Upper lobe of left lung (tissue), 6 donors: Measurements from ENCODE around the gene TBX4. TPM values are rescaled to one million over a fixed set of nuclear protein-coding genes. Genes with fewer than 3 reads are reported as not detected.
A peak's percentile ranks its signal among the peaks of the same experiment; 100 is the strongest.

Experiments used
- ATAC-seq, 2 donors: fragments of 200-7000 bp; cut with Tn5 transposase; one replicate each; pipeline ENCODE4 v1.9.1; 2022; ENCODE audit warnings: mild to moderate bottlenecking in 2 of 2, moderate library complexity in 2 of 2; ENCODE audit not compliant: low FRiP score in 2 of 2
- DNase-seq, 2 donors: peaks; one replicate each; pipeline ENCODE4 v3.0.0-alpha.2; 2019 to 2020
- H3K27ac ChIP-seq, 4 donors: fragments of 200-600 bp; sonication (generic); one replicate each; pipeline ENCODE4 v1.5.1; 2016 to 2019
- H3K27me3 ChIP-seq, 4 donors: fragments of 200-600 bp; sonication (generic); one replicate each; pipeline ENCODE4 v1.5.1; 2017 to 2019
- H3K36me3 ChIP-seq, 4 donors: fragments of 200-600 bp; sonication (generic); one replicate each; pipeline ENCODE4 v1.5.1; 2016 to 2019
- H3K4me1 ChIP-seq, 4 donors: fragments of 200-600 bp; sonication (generic); one replicate each; pipeline ENCODE4 v1.5.1; 2018 to 2019
- H3K4me3 ChIP-seq, 4 donors: fragments of 200-600 bp; sonication (generic); one replicate each; pipeline ENCODE4 v1.5.1; 2017 to 2019; ENCODE audit warnings: mild to moderate bottlenecking in 2 of 4, moderate library complexity in 1 of 4
- H3K9me3 ChIP-seq, 4 donors: fragments of 200-600 bp; sonication (generic); one replicate each; pipeline ENCODE4 v1.5.1; 2018 to 2019
- EP300 ChIP-seq, 4 donors: sonication (generic); formaldehyde crosslinking; IDR thresholded peaks; one replicate each; pipeline ENCODE4 v1.5.1; 2017; ENCODE audit warnings: antibody characterized with exemption in 4 of 4, control low read depth in 2 of 4
- POLR2A ChIP-seq, 4 donors: fragments of 450-650 bp; IDR thresholded peaks; one replicate each; pipeline ENCODE4 v1.5.1; 2016 to 2017; ENCODE audit warnings: antibody characterized with exemption in 4 of 4, mild to moderate bottlenecking in 2 of 4
- POLR2AphosphoS5 ChIP-seq, 2 donors: sonication (generic); formaldehyde crosslinking; IDR thresholded peaks; one replicate each; pipeline ENCODE4 v1.5.1; 2017; ENCODE audit warnings: antibody characterized with exemption in 2 of 2
- WGBS, 2 donors: methylation state at CpG; one replicate each; pipeline ENCODE4 v1.1.5; 2017 to 2018; 5-methylcytosine and 5-hydroxymethylcytosine counted together
- total RNA-seq, 6 donors: library from RNA; depleted of rRNA in 4 of 6; stranded (reverse); fragments of >200 nt in 4 of 6; gene quantifications; one replicate each; pipeline versions ENCODE4 v1.1.0 to v1.2.1, GENCODE V29; 2016 to 2021
- TF ChIP-seq, protein P1 (sequence below), 6 experiments: fragments of 450-650 bp in 4 of 6; fragments of 200-600 bp in 2 of 6; sonication (generic) in 2 of 6; IDR thresholded peaks; one replicate each; pipeline ENCODE4 v1.5.1; 2016 to 2019; ENCODE audit warnings: antibody characterized with exemption in 6 of 6
- donor health status: DM: no; HTN: no; CAD: no; lungs with moderate emphysema.
- donor health status: DM: no; HTN: yes; CAD: no; lungs with severe emphysema.

The TBX4 gene
- total RNA-seq, 6 donors from 2014 or later = 10.2 to 69.1 (median 22.7) TPM

DNA sequence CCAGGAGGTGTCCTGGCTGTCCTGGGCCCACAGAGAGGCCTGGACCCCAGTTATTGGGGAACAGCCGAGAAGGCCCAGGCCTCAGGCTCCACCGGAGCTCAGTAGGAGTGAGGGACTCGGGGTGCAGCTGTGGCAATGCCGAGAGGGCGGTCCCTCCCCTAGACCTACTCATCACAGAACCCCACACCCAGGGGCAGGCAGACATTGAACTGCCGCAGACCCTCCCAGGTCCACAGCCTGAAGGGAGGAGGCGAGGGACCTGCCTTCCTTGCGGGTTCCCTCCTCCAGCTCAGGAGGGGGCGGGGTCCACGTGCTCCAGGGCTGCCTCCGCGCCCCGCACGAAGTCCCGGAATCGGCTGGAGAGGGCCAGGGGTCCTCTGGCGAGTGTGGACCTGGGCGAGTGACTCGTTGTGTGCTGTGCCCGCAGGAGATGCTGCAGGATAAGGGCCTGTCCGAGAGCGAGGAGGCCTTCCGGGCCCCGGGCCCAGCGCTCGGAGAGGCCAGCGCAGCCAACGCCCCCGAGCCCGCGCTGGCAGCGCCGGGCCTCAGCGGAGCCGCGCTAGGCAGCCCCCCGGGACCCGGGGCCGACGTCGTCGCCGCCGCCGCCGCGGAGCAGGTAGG, 3.9 kb downstream of the TBX4 start:
- Histone ChIP-seq H3K36me3 (no peaks in the 10 kb centered on the region), H3K27me3 (peaks cover 0 to 73% (median 46%) of the 10 kb centered on the region in 4 donors), H3K9me3 (no peaks in the 10 kb centered on the region), H3K4me1 (peaks cover 24 to 51% (median 31%) of the 10 kb centered on the region in 4 donors), H3K27ac (peak overlapping the region; percentile 78 to 92 (median 86)), H3K4me3 (peak overlapping the region; percentile 18 to 52 (median 43))
- ATAC-seq = no peak
- DNase-seq = peak in 1 of 2 donors; percentile 78
- WGBS, 2 donors = 14 to 51% methylated on average over 6 to 10 of the region's 47 CpGs
- peak in 1 of 2 donors; percentile 37 for TF ChIP-seq POLR2AphosphoS5 (IDR thresholded peaks at IDR 0.05)
- TF ChIP-seq, protein P1, sequence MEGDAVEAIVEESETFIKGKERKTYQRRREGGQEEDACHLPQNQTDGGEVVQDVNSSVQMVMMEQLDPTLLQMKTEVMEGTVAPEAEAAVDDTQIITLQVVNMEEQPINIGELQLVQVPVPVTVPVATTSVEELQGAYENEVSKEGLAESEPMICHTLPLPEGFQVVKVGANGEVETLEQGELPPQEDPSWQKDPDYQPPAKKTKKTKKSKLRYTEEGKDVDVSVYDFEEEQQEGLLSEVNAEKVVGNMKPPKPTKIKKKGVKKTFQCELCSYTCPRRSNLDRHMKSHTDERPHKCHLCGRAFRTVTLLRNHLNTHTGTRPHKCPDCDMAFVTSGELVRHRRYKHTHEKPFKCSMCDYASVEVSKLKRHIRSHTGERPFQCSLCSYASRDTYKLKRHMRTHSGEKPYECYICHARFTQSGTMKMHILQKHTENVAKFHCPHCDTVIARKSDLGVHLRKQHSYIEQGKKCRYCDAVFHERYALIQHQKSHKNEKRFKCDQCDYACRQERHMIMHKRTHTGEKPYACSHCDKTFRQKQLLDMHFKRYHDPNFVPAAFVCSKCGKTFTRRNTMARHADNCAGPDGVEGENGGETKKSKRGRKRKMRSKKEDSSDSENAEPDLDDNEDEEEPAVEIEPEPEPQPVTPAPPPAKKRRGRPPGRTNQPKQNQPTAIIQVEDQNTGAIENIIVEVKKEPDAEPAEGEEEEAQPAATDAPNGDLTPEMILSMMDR (IDR thresholded peaks at IDR 0.05) = no peak

GRCh38 chr17:61456688-61457225, 4.5 kb downstream of the TBX4 start:
- Histone ChIP-seq H3K9me3 (no peaks in the 10 kb centered on the region), H3K27me3 (peaks cover 0 to 73% (median 46%) of the 10 kb centered on the region in 4 donors), H3K27ac (peak overlapping the region; percentile 78 to 92 (median 86)), H3K4me1 (peaks cover 23 to 51% (median 29%) of the 10 kb centered on the region in 4 donors), H3K36me3 (no peaks in the 10 kb centered on the region), H3K4me3 (peak overlapping the region in 3 of 4 donors; percentile 18 to 52 (median 52))
- ATAC-seq (no peak), DNase-seq (peak in 1 of 2 donors; percentile 75)
- no peak for TF ChIP-seq POLR2A (IDR thresholded peaks at IDR 0.05)
- TF ChIP-seq EP300 (IDR thresholded peaks at IDR 0.05) = no peak
- TF ChIP-seq, protein P1 (IDR thresholded peaks at IDR 0.05) = no peak
- TF ChIP-seq POLR2AphosphoS5 (IDR thresholded peaks at IDR 0.05) = no peak
- 10 to 16% methylated on average over 4 to 25 of the region's 45 CpGs for WGBS, 2 donors

DNA sequence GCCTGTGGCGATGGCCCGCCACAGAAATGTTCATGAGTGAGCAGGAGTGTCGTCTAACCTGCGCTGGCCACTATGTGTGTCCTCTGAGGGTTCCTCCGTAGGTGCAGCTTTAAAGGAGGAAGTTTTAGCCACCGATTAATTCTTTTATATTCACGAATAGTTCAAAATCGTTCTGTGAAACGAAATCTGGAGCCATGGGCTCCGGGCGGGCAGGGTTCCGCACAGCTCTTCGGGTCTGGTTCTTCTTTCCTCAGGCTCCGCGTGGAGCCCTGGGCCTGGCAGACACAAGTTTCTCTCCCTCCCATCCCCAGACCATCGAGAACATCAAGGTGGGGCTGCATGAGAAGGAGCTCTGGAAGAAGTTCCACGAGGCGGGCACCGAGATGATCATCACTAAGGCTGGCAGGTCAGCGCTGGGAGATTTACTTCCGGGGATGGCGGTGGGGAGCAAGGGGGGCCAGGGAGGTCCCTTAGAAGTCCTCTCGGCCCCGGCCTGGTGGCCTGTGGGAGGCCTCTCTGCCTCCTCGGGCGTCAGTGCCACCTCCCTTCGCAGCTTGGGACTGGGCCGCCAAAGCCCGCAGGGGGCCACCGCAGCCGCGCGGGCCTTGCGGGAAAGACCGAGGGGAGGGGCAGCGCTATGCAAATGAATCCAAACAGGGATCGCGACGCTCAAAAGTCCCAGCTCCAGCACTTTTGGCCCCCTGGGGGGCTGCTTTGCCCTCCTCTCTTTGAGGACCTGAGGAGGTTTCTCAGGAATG, 5.2 kb downstream of the TBX4 start:
- TF ChIP-seq POLR2AphosphoS5 (IDR thresholded peaks at IDR 0.05) = no peak
- ATAC-seq = no peak
- DNase-seq = peak in 1 of 2 donors; percentile 73
- Histone ChIP-seq H3K27ac (peak overlapping the region; percentile 78 to 92 (median 86)), H3K4me3 (peak overlapping the region in 3 of 4 donors; percentile 18 to 52 (median 52)), H3K9me3 (no peaks in the 10 kb centered on the region), H3K27me3 (peaks cover 0 to 69% (median 42%) of the 10 kb centered on the region in 4 donors), H3K36me3 (no peaks in the 10 kb centered on the region), H3K4me1 (peaks cover 20 to 51% (median 29%) of the 10 kb centered on the region in 4 donors)
- 10 to 11% methylated on average over 23 to 39 of the region's 39 CpGs for WGBS, 2 donors

DNA sequence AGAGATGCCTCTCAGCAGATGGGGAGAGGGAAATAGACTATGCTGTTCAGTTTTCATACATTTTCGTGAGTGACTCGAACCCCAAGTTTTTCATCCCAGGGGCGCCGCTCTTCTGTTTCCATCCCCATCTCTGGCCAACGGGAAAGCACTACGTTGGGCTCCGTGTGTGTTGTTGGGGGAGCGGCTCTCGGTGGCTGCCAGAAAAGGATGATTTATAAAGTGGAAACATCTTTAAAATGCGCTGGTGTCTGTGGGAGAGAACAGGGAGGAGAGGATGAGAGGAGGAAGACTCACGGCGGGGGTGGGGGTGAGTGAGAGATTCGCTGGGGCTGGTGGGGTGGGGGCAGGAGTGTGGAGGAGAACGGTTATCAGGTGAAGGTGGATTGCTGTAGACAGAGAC, 5.8 kb downstream of the TBX4 start:
- ATAC-seq (no peak), DNase-seq (no peak)
- peaks cover 0 to 63% (median 39%) of the 10 kb centered on the region in 4 donors for H3K27me3 ChIP-seq
- H3K27ac ChIP-seq = peak overlapping the region; percentile 78 to 92 (median 86)
- 23 to 38% methylated on average over 14 of the region's 14 CpGs for WGBS, 2 donors
- H3K36me3 ChIP-seq = no peaks in the 10 kb centered on the region
- no peaks in the 10 kb centered on the region for H3K9me3 ChIP-seq
- H3K4me3 ChIP-seq = peak overlapping the region in 3 of 4 donors; percentile 9 to 52 (median 52)
- TF ChIP-seq EP300 (IDR thresholded peaks at IDR 0.05) (no peak), POLR2AphosphoS5 (IDR thresholded peaks at IDR 0.05) (no peak), POLR2A (IDR thresholded peaks at IDR 0.05) (no peak)
- TF ChIP-seq, protein P1 (IDR thresholded peaks at IDR 0.05) = no peak
- H3K4me1 ChIP-seq = peaks cover 19 to 50% (median 29%) of the 10 kb centered on the region in 4 donors
